ENCODE measurements around the gene RAB3A. TPM values are rescaled to one million over a fixed set of nuclear protein-coding genes. Genes with fewer than 3 reads are reported as not detected.

The RAB3A gene
- total RNA-seq, 1 experiment from 2014 or later: 0.68 TPM

GRCh38 chr19:18208098-18208951, 4.5 kb upstream of the RAB3A start:
- Mint-ChIP-seq H3K4me3 (ENCODE audit: unreplicated experiment) (no peak overlapping the region), H3K27ac (ENCODE audit: low read depth, unreplicated experiment) (no peak overlapping the region), H3K4me1 (ENCODE audit: insufficient read depth, unreplicated experiment) (peaks cover 1% of the 10 kb centered on the region), H3K36me3 (ENCODE audit: insufficient read depth, unreplicated experiment) (no peaks in the 10 kb centered on the region), H3K27me3 (ENCODE audit: insufficient read depth, unreplicated experiment) (no peaks in the 10 kb centered on the region), H3K9me3 (ENCODE audit: unreplicated experiment) (no peaks in the 10 kb centered on the region)
- no TSS peak for BruUV-seq (replicated peaks)
- ChIA-PET POLR2A (interaction anchor here (0.7 kb wide), 1 partner anchor 89 kb away, joined by 3 read pairs; no protein-coding TSS in a partner anchor), CTCF (interaction anchor here (0.5 to 3.6 kb wide), 13 partner anchors 14 to 249 kb away, joined by 3 to 38 read pairs (median 3); no protein-coding TSS in a partner anchor)
- intact Hi-C loops (cut with micrococcal nuclease): loop anchor here (1.0 kb wide), 1 partner anchor 43 kb away; no protein-coding TSS in a partner anchor
- TF ChIP-seq CTCF (IDR thresholded peaks at IDR 0.05; ENCODE audit: unreplicated experiment): peak; percentile 51
- DNase-seq (ENCODE audit: unreplicated experiment): peak; percentile 42

GRCh38 chr19:18206018-18206417, 2.2 kb upstream of the RAB3A start:
- no peak for DNase-seq (ENCODE audit: unreplicated experiment)
- ChIA-PET POLR2A (interaction anchor here (0.6 to 5.6 kb wide), 6 partner anchors 13 to 140 kb away, joined by 3 to 147 read pairs (median 6); partner anchors contain the start of genes JUND and MPV17L2), CTCF (interaction anchor here (0.5 to 2.7 kb wide), 10 partner anchors 14 to 205 kb away, joined by 3 to 18 read pairs (median 4); no protein-coding TSS in a partner anchor)
- peaks cover 7% of the 10 kb centered on the region for H3K36me3 Mint-ChIP-seq (ENCODE audit: insufficient read depth, unreplicated experiment)
- intact Hi-C loops (cut with micrococcal nuclease): no loop called here
- H3K4me3 Mint-ChIP-seq (ENCODE audit: unreplicated experiment): no peak overlapping the region
- no TSS peak for BruUV-seq (replicated peaks)
- TF ChIP-seq CTCF (IDR thresholded peaks at IDR 0.05; ENCODE audit: unreplicated experiment): no peak
- peaks cover 5% of the 10 kb centered on the region for H3K4me1 Mint-ChIP-seq (ENCODE audit: insufficient read depth, unreplicated experiment)
- no peaks in the 10 kb centered on the region for H3K27me3 Mint-ChIP-seq (ENCODE audit: insufficient read depth, unreplicated experiment)
- H3K27ac Mint-ChIP-seq (ENCODE audit: low read depth, unreplicated experiment): no peak overlapping the region
- no peaks in the 10 kb centered on the region for H3K9me3 Mint-ChIP-seq (ENCODE audit: unreplicated experiment)

GRCh38 chr19:18205200-18205892, 1.5 kb upstream of the RAB3A start:
- Mint-ChIP-seq H3K4me3 (ENCODE audit: unreplicated experiment) (peak overlapping the region; percentile 95), H3K27me3 (ENCODE audit: insufficient read depth, unreplicated experiment) (no peaks in the 10 kb centered on the region), H3K4me1 (ENCODE audit: insufficient read depth, unreplicated experiment) (peaks cover 5% of the 10 kb centered on the region), H3K36me3 (ENCODE audit: insufficient read depth, unreplicated experiment) (peaks cover 7% of the 10 kb centered on the region), H3K9me3 (ENCODE audit: unreplicated experiment) (no peaks in the 10 kb centered on the region), H3K27ac (ENCODE audit: low read depth, unreplicated experiment) (peak overlapping the region; percentile 95)
- no peak for TF ChIP-seq CTCF (IDR thresholded peaks at IDR 0.05; ENCODE audit: unreplicated experiment)
- POLR2A ChIA-PET: interaction anchor here (0.6 to 5.6 kb wide), 21 partner anchors 12 to 971 kb away, joined by 3 to 147 read pairs (median 4); partner anchors contain the start of genes IFI30, JUND, LSM4 and MPV17L2
- CTCF ChIA-PET: interaction anchor here (0.6 to 2.7 kb wide), 11 partner anchors 14 to 206 kb away, joined by 3 to 18 read pairs (median 4); no protein-coding TSS in a partner anchor
- BruUV-seq (replicated peaks): no TSS peak
- intact Hi-C loops (cut with micrococcal nuclease): no loop called here
- DNase-seq (ENCODE audit: unreplicated experiment): peak; percentile 51

All from MCF 10A (cell line).